DMS79 treated with DMSO at 0.1 percent for 48 hours (cell line): ENCODE measurements around the gene FAM83C.
A peak's percentile ranks its signal among the peaks of the same experiment; 100 is the strongest.
"Not testable (repeated sequence)": the region's sequence is repeated elsewhere in the genome, so short reads cannot be mapped to it uniquely, and the experiment has no call there.

Experiments
- DNase-seq: peaks from one replicate; lab custom pipeline; 2025; lab: John Stamatoyannopoulos, UW

The FAM83C gene

DNA sequence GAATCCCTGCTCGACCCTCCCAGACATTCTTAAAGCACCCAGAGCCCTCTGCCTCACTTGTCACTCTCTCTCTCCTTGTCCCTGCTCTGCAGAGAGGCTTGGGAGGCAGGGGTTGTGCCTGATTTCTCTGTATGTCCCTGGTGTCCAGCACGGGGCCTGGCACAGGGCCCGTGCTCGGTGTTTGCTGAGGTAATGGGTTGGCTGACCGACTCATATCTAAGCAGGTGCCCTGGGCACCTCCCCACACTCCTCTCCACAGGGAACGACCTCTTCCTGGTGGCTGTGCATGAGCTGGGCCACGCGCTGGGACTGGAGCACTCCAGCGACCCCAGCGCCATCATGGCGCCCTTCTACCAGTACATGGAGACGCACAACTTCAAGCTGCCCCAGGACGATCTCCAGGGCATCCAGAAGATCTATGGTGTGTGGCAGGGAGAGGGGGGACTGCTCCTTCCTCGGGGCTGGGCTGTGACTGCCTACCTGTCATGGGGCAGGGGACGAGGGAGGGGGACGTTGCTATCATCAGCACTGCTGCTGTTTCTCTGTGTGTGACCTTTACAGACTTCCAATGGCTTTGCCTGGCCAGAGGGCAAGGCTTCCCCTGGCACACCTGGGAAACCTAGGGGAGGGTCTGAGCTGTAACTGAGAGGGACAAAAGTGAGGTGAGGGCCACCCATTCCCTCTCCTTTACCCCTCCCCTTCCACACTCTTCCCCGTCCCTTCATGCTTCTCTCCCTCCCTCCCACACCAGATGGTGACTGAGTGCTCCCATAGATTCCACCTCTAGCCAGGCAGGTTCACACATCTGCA lies 28.5 kb downstream of the FAM83C start:
- DNase-seq: no peak

DNA sequence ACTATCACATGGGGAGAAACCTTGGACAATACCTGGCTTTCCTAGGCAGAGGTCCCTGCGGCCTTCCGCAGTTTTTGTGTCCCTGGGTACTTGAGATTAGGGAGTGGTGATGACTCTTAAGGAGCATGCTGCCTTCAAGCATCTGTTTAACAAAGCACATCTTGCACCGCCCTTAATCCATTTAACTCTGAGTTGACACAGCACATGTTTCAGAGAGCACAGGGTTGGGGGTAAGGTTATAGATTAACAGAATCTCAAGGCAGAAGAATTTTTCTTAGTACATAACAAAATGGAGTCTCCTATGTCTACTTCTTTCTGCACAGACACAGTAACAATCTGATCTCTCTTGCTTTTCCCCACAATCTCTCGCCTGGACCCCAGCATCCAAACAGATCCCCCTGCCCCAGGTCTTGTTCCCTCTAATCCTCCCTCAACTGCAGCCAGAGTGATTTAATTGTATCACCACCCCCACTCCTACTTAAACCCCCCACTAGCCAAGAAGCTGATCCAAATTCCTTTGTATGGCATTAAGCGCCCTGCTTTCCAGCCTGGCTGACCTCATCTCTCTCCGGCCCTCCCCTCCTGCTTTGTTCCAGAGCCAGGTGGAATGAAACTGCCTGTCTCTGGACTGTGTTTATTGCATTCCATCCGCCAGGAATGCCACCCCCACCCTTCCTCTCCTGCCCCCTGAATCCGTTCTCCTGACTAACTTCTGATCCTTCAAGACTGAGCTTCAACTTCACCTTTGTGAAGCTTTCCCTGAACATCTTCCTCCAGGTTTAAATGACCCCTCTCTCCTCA lies 29.3 kb downstream of the FAM83C start:
- not testable (repeated sequence) for DNase-seq

DNA sequence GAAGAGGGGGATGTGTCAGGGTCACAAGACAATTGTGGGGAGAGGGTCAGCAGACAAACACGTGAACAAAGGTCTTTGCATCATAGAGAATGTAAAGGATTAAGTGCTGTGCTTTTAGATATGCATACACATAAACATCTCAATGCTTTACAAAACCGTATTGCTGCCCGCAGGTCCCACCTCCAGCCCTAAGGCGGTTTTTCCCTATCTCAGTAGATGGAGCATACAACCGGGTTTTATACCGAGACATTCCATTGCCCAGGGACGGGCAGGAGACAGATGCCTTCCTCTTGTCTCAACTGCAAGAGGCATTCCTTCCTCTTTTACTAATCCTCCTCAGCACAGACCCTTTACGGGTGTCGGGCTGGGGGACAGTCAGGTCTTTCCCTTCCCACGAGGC lies 29.9 kb downstream of the FAM83C start:
- not testable (repeated sequence) for DNase-seq

DNA sequence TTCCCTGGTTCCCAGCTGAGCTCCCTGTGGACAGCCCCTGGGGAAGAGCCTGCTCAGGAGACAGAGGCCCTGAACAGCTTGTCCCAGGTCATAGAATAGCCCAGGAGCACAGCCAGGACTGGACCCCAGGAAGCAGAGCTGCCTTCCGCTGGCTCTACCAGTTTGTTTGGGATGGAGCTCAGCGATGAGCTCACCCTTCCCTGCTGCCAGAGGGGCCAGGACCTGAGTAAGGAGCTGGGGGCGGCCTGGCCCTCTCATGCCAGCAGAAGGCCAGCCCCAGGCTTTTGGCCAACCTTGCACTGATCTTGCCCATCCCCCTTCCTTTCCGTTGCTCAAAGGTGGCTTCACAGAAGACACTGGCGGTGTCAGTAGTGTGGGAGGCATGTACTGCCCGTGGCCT lies 31.8 kb downstream of the FAM83C start:
- no peak for DNase-seq

DNA sequence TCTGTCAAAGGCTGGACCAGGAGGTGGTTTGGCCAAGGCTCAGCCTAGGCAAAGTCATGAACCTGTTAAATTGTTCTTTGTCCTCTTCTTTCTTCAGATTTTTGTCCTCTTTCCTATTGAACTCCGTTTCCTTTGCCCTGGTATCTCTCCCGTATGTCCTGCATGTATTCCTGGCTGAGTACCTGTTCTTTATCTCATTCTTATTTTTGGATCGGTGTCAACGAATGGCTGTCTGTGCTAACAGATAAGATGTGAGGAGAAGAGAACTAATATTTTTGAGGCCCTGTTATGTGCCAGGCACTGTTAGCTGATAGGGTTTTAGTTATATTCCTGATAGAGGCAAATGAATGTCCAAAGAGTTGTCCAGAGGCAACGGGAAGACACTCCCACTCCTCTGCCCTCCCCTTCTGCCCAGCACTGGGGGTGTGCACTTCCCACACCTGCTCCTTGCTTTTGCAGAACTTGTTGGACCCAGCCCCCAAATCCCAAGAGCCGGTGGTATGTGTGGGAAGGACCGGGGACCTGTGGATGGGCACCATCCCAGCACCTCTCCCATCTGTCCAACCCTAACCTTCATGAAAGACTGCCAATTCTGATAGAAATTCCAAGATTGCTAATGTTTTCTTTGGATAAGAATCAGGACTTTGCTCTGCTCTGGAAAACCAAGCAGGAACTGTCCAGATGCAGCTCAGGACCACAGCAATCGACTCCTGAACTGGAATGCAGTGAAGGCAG lies 34.9 kb downstream of the FAM83C start:
- DNase-seq: no peak

DNA sequence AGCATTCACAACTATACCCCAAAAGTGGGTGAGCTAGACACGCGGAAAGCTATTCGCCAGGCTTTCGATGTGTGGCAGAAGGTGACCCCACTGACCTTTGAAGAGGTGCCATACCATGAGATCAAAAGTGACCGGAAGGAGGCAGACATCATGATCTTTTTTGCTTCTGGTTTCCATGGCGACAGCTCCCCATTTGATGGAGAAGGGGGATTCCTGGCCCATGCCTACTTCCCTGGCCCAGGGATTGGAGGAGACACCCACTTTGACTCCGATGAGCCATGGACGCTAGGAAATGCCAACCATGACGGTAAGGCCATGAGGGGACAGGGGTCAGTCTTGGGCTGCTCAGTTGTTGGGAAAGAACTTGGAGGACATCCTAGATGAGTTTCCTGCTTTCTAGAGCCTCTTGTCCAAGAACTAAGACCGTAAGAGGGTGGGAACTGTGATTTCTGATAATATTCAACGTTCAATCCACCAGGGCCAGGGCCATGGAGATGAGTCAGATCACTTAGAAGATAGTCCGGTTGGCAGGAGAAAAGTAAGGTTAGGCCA lies 37.7 kb downstream of the FAM83C start:
- DNase-seq: no peak

DNA sequence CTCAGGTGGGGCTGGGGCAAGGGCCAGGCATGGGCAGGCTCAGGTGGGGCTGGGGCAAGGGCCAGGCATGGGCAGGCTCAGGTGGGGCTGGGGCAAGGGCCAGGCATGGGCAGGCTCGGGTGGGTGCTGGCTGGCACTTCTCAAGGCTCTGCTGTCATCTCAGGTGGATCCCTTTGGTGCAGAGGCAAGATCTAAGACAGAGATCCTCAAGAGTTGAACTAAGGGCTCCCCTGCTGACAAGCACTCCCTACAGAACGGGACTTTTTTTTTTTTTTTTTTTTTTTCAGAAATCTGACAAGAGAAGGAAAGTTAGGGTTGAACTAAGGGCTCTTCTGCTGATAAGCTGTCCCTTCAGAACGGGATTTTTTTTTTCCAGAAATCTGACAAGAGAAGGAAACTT lies 39.2 kb downstream of the FAM83C start:
- no peak for DNase-seq

DNA sequence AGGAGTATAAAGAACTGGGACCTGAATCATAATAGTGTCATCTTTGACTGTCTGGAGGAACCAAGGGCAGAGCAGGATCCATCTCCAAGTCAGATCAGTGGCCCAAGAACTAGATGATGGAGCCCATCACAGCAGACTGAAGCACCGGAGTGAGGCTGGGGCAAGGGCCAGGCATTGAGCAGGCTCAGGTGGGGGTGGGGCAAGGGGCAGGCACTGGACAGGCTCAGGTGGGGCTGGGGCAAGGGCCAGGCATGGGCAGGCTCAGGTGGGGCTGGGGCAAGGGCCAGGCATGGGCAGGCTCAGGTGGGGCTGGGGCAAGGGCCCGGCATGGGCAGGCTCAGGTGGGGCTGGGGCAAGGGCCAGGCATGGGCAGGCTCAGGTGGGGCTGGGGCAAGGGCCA lies 39.6 kb downstream of the FAM83C start:
- not testable (repeated sequence) for DNase-seq

DNA sequence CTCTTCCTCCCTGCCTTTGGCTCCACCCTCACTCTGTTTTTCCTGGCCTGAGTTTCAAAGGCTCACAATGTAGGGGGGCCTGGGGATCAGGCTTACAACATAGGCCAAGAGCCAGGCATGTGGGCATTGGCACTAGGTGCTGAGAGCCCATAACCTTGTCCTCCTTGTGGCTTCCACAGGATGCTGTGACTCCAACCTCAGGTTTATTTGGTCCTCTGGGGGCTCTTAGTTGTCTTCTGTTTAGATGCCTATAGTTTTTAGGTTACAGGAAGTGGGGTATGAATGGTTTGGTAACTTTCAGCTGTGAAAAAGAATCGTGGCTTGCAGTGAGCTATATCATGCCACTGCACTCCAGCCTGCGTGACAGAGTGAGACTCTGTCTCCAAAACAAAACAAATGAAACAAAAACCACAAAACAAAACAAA lies 40.2 kb downstream of the FAM83C start:
- no peak for DNase-seq

DNA sequence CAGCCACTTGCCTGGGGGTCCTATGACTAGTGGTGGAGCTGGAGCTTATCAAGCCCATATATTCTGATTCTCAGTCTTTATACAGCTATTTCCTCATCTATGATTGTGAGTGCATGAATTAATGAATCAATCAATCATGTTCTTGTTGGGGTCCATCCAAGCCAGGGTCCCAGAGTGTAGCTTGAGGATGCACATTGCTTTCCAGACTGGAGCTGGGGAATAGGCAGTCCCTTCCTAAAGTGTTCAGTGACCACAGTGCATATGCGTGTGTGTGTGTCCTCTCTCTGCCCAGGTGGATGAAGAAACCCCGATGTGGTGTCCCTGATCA lies 40.6 kb downstream of the FAM83C start:
- no peak for DNase-seq

DNA sequence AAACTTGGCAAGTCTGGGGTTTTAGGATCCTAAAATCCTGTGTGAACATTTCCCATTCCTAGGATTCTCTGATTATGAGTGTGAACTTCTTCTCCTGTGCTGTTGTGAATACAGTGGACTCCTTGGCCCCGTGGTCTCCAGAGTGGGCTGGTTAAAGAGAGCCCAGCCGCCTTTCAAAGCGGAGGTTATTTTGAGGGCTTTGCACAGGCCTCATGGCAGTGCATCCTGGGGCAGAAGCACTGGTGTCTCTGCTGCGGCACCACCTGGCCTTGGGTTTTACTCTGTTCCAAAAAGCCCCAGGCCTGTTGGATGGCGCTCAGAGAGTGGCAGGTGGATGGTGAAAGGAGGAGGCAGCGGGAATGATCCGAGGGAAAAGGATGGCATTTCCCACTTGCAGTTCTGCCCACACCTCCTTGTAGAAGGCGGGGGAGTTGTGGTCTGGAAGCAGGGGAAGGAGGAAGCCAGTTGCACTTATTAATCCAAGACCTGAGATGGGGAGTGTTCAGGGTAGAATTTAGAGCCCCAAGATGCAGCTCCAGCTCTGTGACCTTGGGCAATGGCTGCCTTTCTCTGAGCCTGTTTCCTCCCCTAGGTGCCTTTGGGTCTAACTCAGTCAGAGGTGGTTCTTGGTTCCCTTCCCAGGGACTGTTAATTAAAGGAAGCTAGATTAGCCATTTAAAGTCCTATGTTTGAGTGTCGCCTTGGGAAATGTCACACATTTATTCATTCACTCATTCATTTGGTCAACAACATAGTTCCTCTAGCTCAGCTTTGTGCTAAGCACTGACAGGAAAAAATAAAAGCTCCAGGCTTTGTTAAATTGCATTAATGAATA lies 43.4 kb downstream of the FAM83C start:
- no peak for DNase-seq

DNA sequence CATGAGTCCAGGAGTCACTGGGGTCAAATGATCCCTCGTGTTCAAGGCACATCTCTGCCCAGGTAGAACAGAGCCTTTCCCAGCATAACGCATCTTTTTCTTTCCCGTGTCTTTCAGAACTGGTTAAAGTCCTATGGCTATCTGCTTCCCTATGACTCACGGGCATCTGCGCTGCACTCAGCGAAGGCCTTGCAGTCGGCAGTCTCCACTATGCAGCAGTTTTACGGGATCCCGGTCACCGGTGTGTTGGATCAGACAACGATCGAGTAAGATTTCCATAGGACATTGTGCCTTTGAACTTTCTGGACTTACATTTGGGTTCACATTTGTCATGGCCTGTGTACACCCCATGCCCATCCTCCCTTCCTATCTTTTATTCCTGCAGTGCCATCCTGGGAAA lies 45.5 kb downstream of the FAM83C start:
- no peak for DNase-seq

DNA sequence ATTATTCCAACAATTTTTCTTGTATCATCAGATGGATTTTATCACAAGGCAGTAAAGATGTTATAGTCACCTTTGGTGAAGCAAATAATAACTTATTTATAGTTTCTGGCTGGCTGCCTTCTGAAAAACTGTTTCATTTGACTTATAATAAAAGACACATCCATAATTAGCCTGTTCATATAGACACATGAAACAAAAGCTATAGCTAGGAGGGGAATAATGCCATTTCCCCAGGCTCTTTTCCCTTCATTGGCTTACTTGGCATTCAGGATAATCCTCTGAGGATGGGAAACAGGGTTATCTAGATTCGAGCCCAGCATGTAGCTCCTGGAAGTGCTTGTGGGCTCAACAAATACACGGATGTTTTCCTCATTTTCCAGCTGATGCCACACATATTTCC lies 48.2 kb downstream of the FAM83C start:
- no peak for DNase-seq

DNA sequence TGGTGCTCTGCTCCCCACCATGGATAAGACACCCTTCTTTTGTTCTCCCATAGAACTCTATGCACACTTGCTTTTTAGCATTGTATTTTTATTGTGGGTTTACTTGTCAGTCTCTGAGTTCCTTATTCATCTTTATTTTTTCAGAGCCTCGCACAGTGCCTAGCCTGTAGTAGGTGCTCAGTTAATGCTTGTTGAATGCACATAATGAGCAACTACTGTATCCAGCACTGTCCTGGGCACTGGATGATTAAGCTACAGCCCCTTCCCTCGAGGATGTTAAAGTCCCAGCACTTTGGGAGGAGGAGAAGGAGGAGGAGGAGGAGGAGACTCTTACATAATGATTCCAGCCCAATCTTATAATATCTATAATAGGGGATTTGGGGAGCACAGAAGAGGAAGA lies 48.9 kb downstream of the FAM83C start:
- DNase-seq: no peak

DNA sequence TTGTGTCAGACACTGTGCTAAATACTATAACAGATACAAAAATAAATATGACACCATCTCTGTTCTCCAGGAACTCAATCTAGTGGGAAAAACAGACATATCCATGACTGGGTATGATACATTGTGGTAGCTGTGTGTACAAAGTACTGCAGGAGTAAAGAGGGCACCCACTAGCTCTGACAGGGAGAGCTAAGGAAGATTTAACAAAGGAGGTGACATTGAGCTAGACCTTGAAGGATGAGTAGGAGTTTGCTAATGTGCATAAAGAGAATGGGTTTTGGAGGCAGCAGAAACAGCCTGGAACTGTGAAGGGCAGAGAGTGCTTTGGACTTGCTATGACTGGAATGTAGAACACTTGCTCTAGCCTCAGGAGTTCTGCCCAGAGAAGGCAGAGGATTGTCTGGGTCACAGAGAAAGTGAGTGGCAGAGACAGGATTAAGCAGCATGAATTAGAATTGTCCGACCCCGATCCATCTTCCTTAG lies 51.4 kb downstream of the FAM83C start:
- no peak for DNase-seq

DNA sequence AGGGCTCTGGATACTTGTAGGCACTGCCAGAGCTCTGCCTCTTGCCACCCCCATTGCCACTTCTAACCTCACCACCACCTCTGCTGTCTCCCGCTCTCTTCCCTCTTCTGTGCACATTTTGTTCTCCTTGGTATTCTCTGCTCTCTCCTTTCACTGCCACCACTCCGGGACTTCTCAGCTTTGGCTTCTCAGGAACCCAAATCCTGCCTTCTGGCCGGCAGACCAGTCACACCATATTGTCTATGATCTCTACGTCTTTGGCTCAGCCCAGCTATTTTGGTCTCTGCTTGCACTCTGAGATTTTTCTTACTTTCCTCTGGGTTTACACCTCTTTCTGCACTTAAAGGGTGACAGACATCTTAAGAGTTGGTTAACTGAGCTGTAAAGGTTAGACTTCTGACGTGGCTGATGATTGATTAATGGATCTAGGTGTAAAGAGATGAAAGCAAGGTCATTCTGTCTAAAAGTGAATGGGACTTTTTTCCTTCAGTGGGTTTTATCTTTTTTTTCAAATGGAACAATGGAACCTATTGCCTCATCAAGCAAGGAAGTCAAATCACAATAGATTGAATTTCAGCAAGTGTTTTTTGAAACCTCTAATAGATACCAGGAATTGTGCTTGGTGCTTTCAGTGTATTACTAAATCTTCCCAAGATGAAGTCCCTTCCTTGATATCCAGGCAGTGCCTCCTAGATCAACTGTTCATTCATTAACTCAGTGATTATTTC lies 52.0 kb downstream of the FAM83C start:
- no peak for DNase-seq

DNA sequence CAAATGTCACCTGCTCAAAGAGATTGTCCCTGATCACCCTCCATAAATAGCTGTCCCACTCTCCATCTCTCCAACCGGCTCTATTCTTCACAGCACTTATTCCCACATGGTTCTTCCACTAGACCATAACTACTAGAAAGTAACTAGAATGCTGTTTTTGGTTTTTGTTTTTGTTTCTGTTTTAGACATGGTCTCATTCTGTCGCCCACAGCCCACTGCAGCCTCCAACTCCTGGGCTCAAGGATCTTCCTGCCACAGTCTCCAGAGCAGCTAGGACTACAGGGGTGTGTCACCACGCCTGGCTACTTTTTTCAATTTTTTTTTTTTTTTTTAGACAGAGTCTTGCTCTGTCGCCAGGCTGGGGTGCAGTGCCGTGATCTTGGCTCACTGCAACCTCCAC lies 53.5 kb downstream of the FAM83C start:
- DNase-seq: no peak

DNA sequence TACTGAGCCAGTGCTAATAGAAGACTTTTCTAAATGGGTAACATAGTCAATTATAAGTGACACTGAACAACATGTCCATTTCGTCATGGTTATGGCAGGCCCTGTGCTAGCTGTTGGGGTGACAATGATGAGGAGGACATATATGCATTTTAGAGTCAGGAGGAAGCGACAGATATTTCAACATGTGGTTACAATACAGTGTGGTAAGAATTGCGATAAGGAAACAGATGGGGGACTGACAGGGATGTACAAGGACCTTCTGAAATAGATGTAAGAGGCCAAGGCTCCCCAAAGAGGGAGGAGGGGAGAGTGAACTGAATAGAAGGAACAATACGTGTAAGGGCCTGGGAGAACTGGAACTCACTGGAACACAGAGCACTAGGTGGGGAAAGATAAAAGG lies 54.1 kb downstream of the FAM83C start:
- no peak for DNase-seq

DNA sequence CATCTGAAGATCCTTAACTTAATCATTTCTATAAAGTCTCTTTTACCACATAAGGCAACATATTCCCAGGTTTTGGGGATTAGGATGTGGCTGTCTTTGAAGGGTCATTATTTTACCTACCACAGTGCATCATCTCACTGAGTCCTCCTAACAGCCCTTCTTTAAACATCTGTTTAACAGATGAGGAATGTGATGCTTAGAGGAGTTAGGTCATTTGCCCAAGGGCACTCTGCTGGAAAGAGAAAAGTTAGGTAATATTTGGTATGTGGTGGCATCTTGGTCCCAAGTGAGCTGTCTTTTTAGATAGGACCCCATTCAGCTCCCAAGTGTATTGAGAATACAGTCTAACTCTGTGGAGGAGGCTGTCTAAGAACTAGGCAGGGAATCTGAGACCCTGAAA lies 54.7 kb downstream of the FAM83C start:
- no peak for DNase-seq

DNA sequence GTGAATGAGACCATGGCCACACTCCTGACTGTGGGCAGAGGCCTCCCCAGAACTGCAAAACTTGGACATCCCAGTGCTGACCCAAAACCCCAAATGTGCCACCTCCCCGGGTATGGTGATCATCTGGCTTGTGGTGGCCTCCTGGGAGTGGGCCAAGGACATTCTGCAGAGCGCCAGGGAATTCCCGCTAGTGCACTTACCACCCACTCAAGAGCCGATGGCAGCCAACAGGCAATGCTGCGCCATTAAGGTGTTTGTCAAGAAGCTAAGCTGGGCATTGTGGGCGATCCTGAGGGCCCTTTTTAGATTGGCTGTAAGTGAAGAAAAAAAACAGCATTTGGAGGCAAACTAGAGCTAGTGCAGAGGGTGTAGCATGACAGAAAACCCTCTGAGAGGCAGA lies 56.3 kb downstream of the FAM83C start:
- peak; percentile 88 for DNase-seq
